ENCODE data around the gene TICAM2.
A peak's percentile ranks its signal among the peaks of the same experiment; 100 is the strongest.

TICAM2 gene

DNA sequence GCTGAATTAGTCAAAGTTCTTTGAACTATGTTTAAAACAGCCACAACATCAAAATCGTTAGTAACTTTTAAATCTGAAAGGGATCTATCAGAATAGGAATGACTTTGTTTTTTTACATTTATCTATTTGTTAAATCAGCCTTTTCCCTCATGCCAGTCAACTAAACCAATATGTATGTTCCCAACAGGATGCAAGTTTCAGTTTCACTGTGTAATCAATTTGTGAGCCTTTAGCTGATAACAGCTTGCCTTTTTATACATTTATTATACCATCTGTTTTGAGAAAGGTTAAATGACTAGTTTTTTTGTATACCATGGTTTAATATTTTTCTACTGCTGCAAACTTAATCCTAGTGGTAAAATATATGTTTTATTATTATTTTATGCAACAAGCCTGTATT, 14.6 kb upstream of the TICAM2 start:
- DNase-seq (ENCODE audit: low read depth, low spot score), result no peak
- H3K4me3 ChIP-seq (ENCODE audit: low read length), result no peak overlapping the region

DNA sequence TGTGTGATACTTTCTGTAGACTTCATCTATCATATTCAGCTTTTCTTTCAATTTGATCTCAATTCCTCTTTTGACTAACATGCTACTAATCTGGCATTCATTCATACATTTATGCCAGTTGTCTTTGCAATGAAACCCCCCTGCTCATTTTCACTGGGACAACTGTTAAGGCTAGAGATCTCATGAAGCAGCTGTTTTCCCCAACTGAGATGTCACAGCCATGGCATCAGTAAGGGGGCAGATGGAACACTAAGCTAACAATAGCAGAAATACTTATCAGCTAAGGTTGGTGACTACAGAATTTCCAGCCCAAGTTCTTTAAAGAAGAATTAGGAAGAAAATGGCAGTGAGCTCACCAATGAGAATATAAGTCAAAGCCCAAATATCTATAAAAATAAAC, 14.2 kb upstream of the TICAM2 start:
- no peak for DNase-seq (ENCODE audit: low read depth, low spot score)
- no peak overlapping the region for H3K4me3 ChIP-seq (ENCODE audit: low read length)

DNA sequence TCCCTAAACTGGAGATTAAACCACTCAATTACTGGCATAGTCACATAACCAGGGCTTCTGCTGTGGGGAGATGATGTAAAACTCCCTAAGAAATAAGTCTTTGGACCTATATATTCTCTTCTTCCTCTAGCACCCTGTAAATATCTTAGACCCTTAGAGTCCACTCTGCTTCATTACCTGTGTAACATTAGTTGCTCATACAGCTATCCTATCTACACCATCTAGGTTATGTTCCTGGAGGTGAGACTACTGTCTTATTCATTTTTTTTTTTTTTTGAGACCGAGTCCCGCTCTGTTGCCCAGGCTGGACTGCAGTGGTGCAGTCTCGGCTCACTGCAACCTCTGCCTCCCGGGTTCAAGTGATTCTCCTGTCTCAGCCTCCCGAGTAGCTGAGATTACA, 9.6 kb upstream of the TICAM2 start:
- DNase-seq (ENCODE audit: low read depth, low spot score), result no peak
- H3K4me3 ChIP-seq (ENCODE audit: low read length), result no peak overlapping the region

DNA sequence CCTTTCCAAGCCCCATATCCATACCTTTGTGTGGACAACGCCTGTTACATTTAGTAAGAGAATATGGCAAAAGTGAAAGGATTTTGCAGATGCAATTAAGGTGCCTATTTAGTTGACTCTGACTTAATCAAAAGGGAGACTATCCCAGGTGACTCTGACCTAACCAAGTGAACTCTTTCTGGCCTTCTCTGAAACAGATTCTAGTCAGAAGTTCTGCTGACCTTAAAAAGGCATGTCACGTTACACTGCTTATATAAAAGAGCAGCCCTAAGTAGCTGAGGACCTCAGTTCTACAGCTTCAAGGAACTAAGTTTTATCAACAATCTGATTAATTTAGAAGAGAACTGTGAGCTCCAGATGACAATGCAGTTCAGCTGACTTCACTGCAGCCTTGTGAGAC, 5.7 kb upstream of the TICAM2 start:
- H3K4me3 ChIP-seq (ENCODE audit: low read length), result no peak overlapping the region
- DNase-seq (ENCODE audit: low read depth, low spot score), result no peak

DNA sequence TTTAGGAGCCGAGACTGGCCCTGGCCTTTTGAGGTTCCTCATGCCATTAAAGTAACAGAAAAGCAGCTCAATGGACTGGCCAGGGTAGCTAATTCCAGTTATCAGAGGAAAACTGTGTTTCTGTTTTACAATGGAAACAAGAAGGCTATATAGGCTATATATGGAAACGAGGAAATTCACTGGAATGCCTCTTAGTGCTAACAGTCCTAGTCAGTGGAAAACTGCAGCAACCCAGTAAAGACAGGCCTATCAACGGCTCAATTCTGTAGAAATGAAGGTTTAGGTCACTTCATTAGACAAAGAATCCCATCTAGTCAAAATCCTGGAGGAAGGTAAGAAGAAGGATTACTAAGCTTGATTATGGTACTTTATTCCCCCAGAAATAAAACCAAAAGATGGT, 3.2 kb upstream of the TICAM2 start:
- DNase-seq (ENCODE audit: low read depth, low spot score), result no peak
- H3K4me3 ChIP-seq (ENCODE audit: low read length), result no peak overlapping the region

DNA sequence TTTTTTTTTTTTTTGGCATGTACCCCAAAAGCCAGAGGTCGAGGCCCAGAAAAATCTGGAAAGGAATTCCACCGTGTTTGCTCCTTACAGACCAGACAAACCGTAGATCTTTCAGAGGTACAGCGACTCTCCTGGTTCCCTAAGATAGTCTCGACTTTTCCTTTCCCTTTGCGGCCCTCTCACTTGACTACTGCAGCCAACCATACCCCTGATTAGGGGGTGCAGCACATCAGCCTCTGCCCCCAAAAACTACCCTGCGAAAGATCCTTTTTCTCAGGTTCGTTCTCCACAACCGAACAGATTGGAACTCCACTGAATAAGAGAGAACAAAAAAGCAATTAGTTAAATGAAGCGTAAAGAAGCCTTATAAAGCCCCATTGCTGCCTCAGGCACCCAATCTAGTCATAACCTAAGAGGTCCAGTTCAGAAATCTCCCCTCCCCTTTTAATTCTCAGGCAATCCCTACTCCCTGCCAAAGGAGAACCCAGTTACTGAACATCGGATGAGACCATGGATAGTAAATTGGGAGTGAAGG, 379 bp upstream of the TICAM2 start:
- no peak overlapping the region for H3K4me3 ChIP-seq (ENCODE audit: low read length)
- no peak for DNase-seq (ENCODE audit: low read depth, low spot score)

DNA sequence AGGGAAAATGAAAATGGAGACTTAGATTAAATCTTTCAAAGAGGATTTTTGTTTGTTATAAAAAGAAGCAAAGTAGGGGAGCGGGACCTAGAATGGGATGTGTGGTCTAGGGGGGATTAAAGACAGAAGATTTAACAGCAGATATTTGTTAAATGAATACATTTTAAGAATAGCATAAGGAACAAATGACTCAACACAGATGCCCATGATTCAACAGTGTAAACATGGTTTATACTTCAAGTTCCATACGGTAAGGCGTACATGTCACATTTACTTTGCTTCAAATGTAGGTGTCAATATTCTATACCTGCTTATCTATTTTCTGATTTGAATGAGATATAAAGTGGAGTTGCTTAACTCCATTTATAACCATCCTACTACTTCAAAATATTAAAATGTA, 1.5 kb downstream of the TICAM2 start:
- DNase-seq (ENCODE audit: low read depth, low spot score), result no peak
- H3K4me3 ChIP-seq (ENCODE audit: low read length), result no peak overlapping the region

DNA sequence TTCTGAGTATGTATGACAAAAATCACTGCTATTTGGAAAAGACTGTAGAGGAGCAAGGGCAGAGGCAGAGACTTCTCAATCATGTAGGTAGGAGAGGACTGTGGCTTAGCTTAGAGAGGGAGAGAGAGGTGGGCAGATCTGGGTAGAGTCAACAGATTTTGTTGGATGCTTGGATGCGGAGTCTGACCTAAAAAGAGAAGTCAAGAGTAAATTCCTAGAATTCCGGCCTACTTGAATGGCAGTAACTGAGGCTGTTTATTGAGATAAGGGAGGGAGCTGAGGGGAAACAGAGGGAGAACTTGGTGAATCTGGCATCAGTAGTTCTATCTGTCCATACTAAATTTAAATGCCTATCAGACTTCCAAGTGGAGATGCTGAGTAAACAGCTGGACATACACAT, 2.4 kb downstream of the TICAM2 start:
- no peak overlapping the region for H3K4me3 ChIP-seq (ENCODE audit: low read length)
- DNase-seq (ENCODE audit: low read depth, low spot score), result no peak

DNA sequence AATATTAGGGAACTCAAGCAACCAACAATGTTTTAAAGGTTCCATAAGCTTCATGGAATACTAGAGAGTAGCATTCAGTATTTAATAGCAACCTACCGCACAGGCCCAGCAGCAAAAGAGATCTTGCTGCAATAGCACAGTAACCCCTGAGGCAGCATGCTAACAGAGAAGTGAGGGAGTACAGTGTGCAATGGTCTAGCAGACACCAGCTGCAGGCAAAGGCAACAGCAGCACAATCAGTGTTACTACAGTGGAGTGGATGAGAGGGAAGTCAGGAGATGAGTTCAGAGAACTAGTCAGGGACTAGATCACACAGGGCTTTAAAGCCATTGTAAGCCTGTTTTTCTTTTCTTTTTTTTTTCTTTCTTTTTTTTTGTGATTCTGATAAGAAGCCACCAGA, 2.8 kb downstream of the TICAM2 start:
- no peak overlapping the region for H3K4me3 ChIP-seq (ENCODE audit: low read length)
- no peak for DNase-seq (ENCODE audit: low read depth, low spot score)

DNA sequence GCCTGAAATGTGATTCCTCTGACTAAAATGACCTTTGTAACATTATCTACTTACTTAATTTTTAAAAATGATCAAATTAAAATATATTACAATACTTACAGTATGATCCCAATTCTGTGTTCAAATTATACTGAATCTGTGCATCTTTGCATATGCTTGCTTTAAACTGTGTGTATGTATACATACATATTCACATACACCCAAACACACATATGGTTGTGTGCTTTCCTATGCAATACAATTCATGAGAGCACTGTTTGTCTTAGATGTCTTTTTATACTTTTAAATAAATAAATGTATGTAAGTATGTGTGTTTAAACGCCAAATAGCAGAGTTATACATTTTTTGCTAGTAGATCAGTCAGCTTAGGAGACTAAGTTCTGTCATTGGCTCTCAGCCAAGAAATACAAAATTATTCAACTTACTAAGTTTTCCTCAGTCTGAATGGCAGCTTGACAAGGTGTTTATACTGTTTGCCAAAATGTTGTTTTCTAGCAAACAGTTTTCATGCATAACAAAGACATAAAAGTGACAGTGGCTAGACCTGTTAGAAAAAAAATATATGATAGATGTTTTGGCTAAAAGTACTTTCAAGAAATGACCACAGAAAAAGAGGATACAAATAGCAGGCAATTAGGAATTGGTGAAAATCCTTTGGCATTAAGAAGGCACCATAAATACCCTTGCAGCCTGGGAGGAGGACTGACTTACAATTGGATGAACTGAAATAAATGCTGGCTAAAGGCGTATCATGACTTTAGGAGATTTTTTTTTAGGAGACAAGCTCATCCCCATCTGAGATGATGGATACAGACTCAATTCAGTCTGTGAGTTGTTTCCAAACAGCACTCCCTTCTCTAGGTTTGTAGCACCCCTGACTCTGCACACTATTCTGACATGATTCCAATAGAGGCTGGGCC, 7.9 kb downstream of the TICAM2 start:
- no peak for DNase-seq (ENCODE audit: low read depth, low spot score)
- H3K4me3 ChIP-seq (ENCODE audit: low read length), result no peak overlapping the region

DNA sequence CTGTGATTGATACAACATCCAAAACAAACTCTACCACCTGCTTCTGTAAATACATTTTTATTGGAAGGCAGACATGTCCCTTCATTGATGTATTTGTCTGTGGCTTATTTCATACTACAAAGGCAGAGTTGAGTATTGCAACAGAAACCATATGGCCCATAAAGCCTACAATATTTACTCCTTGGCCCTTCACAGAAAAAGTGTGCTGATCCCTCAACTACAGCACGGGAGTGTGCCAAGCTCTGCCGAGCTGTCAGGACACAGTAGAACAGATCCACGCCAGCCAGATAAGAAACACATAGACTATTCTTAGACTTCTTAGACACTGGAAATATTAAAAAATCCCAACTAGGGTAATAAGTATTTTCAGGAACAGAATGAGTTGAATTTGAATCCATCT, 13.2 kb downstream of the TICAM2 start:
- DNase-seq (ENCODE audit: low read depth, low spot score), result no peak
- no peak overlapping the region for H3K4me3 ChIP-seq (ENCODE audit: low read length)

DNA sequence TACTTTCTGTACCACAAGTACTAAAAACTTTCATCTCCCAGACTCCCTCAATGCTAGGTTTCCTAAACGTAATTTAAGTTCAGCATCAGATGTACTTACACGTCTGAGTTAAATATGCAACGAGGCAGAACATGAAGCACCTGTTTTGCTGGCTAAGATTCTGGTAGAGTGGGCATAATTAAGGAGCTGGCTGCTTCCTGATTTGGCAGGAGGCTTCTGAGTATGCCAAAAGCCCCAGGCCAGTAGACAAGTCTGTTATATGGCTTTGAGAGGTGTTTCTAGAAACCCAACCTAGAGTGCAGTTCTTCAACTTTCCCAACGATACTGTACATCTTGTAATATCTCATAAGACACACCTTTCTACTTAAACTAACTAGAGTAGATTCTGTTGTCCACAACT, 13.6 kb downstream of the TICAM2 start:
- H3K4me3 ChIP-seq (ENCODE audit: low read length), result no peak overlapping the region
- DNase-seq (ENCODE audit: low read depth, low spot score), result no peak

DNA sequence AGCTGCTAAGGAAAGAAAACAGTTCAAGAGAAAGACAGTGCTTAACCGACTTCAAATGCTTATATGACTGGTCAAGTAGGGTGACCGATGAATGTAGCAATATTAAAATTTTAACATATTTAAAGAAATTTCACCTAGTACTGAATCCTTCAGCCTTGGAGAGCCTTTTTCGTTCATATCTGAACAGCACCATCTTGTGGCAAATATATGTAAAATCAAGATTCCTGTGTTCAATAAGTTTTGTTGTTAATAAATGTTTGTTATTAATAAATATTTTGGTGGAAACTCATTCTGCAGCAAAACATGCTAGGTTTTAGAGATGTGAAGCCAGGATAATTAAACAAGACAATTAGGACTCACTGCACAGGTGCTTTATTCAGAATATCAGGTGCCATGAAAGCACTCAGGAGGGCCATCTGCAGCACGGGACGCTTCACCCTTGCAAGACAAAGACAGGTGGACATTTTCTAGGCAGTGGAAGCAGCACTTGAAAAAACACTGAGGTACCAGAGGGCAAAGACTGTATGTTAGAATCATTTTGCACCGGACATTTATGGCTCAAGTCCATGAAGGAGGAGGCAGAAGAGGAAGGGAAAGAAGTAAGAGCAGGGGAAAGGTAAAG, 15.6 kb downstream of the TICAM2 start:
- DNase-seq (ENCODE audit: low read depth, low spot score), result peak; percentile 7
- no peak overlapping the region for H3K4me3 ChIP-seq (ENCODE audit: low read length)

DNA sequence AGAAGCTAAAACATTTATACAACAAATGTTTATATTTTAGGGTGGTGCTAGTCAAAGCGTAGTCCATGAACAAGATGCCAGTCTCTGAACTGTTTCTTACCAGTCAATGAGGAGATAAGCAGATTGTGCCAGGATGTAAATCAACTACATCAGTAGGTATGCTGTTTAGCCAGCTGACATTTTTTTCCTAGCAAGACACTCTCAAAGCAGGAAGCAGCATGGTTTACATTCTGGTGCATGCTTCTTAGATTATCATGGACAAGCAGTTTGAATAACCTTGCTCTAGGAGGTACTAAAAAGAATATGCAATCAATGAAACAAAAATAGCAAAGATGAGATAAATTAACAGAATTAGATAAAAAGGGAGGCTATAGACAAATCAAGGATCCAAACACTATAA, 17.0 kb downstream of the TICAM2 start:
- DNase-seq (ENCODE audit: low read depth, low spot score), result no peak
- H3K4me3 ChIP-seq (ENCODE audit: low read length), result no peak overlapping the region

DNA sequence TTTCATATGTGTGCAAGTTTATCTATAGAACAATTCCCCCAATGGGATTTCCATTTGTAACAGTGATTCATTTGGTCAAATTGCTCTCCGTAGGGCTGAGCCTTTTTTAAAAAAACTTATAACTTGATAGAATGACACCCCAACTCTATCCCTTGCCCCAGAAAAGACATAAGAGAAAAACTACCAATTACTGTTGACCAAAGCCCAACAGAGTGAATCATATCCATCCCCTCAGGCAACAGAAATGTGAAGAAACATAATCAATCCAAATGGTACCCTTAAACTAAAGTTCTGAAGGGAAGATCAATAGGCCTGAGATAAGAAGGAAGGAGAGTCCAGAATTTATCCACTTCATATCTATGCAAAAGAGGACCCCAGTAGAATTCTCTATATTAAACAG, 17.8 kb downstream of the TICAM2 start:
- no peak for DNase-seq (ENCODE audit: low read depth, low spot score)
- no peak overlapping the region for H3K4me3 ChIP-seq (ENCODE audit: low read length)

DNA sequence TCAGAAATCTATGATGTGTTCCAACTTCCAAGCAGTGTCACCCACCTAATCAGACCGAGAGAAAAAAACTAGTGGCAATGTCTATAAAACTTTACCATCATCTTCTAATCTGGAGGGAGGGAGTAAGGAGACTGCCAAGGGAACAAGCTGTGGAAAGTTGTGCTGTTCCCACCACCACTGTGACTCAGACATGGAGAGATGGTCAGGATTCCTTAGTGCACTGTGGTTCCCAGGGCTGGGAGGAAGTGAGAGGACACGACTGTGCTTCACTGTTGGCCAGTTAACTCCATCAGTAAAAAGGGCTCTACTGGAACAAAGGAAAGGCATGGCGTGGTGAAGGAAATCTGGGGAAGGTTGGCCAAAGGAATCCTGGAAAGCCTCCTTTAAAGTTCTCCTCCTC, 18.8 kb downstream of the TICAM2 start:
- DNase-seq (ENCODE audit: low read depth, low spot score), result no peak
- no peak overlapping the region for H3K4me3 ChIP-seq (ENCODE audit: low read length)

DNA sequence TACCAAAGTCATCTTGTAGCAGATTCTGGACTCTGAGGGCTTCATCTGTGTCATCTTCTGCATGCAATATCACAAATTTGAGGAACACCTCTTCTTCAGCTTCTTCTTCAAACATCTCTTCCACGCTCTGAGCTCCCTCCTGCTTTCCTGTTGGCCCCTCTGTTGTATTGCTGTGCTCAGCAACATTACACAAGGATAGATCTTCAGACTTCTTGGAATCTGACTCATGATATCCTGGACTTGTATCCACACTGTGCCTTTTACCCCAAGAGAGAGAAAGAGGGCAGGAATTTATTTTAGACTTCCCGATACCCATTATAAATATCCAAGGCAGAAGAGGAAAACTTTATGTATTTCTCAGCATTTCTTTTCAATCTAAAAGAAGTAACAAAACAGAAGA, 21.3 kb downstream of the TICAM2 start:
- DNase-seq (ENCODE audit: low read depth, low spot score), result no peak

DNA sequence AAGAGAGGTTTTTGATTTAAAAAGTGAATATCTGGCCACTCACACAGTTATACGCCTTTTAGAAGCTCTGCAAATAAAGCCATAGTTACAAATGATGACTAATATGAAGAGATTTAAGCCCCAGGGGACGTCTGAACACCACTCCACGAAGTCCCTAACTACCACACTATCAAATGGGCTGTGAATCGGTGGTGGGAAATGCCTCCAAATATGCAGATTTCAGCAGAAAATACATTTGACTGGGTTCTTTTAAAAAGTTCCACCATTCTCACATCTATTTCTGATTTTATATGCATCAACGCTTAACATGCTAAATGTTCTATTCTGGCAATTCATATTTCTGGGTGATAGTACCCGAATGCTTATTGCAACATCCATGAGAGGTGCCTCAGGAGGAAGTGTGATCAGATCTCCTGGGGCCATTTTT, 22.5 kb downstream of the TICAM2 start:
- no peak for DNase-seq (ENCODE audit: low read depth, low spot score)
- H3K4me3 ChIP-seq (ENCODE audit: low read length), result no peak overlapping the region

More for the DNA sequence above, 21.3 kb downstream of the TICAM2 start:
- H3K4me3 ChIP-seq (ENCODE audit: low read length), result no peak overlapping the region

DNA sequence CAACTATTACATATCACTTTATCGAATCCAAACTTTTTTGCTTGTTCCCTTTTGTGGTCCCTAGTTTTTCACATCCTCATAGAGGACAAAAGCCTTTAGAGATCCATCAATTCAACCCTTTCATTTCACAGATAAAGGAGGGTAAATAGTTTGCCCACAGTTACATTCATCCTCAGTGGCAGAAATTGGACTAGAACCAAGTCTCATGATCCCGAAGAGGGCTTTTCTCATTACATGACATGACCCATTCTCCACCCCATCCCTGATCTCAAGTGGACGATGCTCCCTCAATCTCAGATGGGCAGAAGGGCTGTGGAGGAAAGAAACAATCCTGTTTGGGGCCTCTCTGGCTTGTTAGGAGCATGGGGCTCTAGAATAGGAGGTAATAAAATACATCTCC, 23.1 kb downstream of the TICAM2 start:
- no peak for DNase-seq (ENCODE audit: low read depth, low spot score)
- no peak overlapping the region for H3K4me3 ChIP-seq (ENCODE audit: low read length)

DNA sequence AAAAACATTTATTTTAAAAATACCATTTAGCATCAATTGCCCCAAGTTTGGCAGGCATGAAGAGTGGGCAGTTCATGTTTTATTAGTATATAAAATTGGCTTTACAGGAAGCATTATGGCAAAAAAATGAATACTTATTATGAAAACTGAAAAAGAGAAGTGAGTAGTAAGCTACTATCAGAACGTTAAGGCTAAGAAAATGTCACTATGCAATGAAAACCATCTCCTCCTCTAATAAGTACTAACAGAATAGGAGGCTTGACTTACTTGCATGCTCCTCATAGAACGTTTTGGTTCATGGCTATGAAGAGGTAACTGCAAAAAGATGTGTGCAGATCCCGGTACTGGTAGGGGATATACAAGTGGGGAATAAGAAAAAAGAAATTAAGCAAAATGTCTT, 23.6 kb downstream of the TICAM2 start:
- no peak overlapping the region for H3K4me3 ChIP-seq (ENCODE audit: low read length)
- DNase-seq (ENCODE audit: low read depth, low spot score), result no peak

DNA sequence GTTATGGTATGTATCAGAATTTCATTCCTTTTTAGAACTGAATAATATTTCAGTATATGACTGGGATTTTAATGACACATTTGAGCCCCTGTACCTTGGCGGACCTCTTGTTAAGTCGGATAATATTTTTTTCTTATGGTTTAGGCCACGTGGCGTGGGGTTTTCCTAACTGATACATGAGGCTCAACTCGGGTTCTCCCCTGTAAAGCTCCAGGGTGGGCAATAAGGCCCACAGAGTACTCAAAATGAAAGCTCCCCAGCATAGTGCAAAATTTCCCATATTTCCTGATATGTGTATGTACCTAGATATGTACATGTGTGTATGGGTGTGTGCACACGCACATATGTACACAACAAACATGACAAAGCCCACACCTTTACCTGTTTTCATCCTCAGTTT, 24.5 kb downstream of the TICAM2 start:
- no peak for DNase-seq (ENCODE audit: low read depth, low spot score)
- no peak overlapping the region for H3K4me3 ChIP-seq (ENCODE audit: low read length)

Measured in Jurkat, Clone E6-1 (cell line).